PC-3 (cell line): ENCODE measurements around the gene MRGPRX2.

Experiments
- EZH2 ChIP-seq: fragments of 300-600 bp; sonication (generic); IDR thresholded peaks from one replicate; pipeline ENCODE4 v1.6.1; 2017; ENCODE audit warnings: antibody characterized with exemption, mild to moderate bottlenecking, low read length; ENCODE audit not compliant: unreplicated experiment
- EZH2phosphoT487 ChIP-seq: fragments of 300-600 bp; sonication (generic); IDR thresholded peaks from 2 replicates; pipeline ENCODE4 v1.6.1; 2018; ENCODE audit warnings: mild to moderate bottlenecking, antibody characterized with exemption, low read length, borderline replicate concordance
- TF ChIP-seq, protein P1 (sequence below): fragments of 300-600 bp; sonication (generic); conservative IDR thresholded peaks from 2 replicates; pipeline ENCODE4 v1.5.1; 2017; ENCODE audit warnings: antibody characterized with exemption, low read depth, mild to moderate bottlenecking, low read length

DNA sequence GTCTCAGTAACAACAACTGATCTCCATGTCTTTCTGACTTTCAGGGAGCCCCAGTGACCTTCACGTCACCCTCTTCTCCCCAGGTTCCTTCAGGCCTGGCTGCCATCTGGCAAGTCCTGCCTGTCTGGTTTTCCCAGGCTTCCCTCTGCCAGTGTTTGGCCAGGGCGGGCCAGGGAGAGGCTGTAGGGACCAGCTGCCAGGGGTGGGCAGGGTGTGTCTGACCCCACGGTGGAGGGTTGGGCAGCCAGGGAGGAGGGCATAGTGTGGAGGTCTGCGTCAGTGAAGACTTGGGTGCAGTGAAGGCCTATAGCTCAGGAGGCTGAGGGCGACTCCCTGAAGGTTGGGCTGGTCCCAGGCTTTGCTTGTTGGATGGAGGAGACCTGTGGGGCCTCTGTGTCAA, 11.9 kb upstream of the MRGPRX2 start:
- TF ChIP-seq, protein P1, sequence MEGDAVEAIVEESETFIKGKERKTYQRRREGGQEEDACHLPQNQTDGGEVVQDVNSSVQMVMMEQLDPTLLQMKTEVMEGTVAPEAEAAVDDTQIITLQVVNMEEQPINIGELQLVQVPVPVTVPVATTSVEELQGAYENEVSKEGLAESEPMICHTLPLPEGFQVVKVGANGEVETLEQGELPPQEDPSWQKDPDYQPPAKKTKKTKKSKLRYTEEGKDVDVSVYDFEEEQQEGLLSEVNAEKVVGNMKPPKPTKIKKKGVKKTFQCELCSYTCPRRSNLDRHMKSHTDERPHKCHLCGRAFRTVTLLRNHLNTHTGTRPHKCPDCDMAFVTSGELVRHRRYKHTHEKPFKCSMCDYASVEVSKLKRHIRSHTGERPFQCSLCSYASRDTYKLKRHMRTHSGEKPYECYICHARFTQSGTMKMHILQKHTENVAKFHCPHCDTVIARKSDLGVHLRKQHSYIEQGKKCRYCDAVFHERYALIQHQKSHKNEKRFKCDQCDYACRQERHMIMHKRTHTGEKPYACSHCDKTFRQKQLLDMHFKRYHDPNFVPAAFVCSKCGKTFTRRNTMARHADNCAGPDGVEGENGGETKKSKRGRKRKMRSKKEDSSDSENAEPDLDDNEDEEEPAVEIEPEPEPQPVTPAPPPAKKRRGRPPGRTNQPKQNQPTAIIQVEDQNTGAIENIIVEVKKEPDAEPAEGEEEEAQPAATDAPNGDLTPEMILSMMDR, result no peak
- TF ChIP-seq EZH2 (no peak), EZH2phosphoT487 (no peak)
